ENCODE data around the gene OR6S1.

- TF ChIP-seq, protein P1, sequence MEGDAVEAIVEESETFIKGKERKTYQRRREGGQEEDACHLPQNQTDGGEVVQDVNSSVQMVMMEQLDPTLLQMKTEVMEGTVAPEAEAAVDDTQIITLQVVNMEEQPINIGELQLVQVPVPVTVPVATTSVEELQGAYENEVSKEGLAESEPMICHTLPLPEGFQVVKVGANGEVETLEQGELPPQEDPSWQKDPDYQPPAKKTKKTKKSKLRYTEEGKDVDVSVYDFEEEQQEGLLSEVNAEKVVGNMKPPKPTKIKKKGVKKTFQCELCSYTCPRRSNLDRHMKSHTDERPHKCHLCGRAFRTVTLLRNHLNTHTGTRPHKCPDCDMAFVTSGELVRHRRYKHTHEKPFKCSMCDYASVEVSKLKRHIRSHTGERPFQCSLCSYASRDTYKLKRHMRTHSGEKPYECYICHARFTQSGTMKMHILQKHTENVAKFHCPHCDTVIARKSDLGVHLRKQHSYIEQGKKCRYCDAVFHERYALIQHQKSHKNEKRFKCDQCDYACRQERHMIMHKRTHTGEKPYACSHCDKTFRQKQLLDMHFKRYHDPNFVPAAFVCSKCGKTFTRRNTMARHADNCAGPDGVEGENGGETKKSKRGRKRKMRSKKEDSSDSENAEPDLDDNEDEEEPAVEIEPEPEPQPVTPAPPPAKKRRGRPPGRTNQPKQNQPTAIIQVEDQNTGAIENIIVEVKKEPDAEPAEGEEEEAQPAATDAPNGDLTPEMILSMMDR (IDR thresholded peaks at IDR 0.05): no peak
- TF ChIP-seq ZFX (IDR thresholded peaks at IDR 0.05; ENCODE audit: borderline replicate concordance): no peak
Observed at GRCh38 chr14:20630340-20631022, 11.0 kb downstream of the OR6S1 start.

All from 22Rv1 (cell line).